K562 (cell line): ENCODE data around the gene STRN3. TPM values are rescaled to one million over a fixed set of nuclear protein-coding genes. Genes with fewer than 3 reads are reported as not detected.
A peak's percentile ranks its signal among the peaks of the same experiment; 100 is the strongest.

Source experiments
- ATAC-seq: fragments of 200-7000 bp; cut with Tn5 transposase; 3 replicates; pipeline ENCODE4 v1.9.1; 2020; ENCODE audit warnings: moderate library complexity
- BruUV-seq: library from RNA; stranded (reverse); fragments of 400-500 nt; replicated peaks from 2 replicates; lab custom pipeline; 2021; lab: Mats Ljungman, UMichigan
- CTCF ChIA-PET: fragments of 300-600 bp; formaldehyde crosslinking; extraction: SDS; loops from one replicate; lab custom pipeline; 2021; ENCODE audit warnings: low intra/inter-chr PET ratio; lab: Yijun Ruan, JAX
- POLR2A ChIA-PET: fragments of 300-600, 350-650 bp; sonication (Branson Sonifier 250); formaldehyde crosslinking; extraction: SDS; loops from one replicate; lab custom pipeline; 2021; ENCODE audit warnings: antibody characterized with exemption, inconsistent platforms; lab: Yijun Ruan, JAX
- DNase-seq, 4 experiments: peaks; one replicate each; pipeline versions ENCODE4 v3.0.0 to v3.0.0-alpha.2; 2011 to 2018; ENCODE audit warnings: low spot score in 3 of 4, mixed read lengths in 3 of 4; ENCODE audit errors: extremely low read depth in 1 of 4
- FAIRE-seq: peaks from 2 replicates; lab custom pipeline; 2011; peaks lifted over from hg19 to GRCh38; lab: Jason Lieb, UNC
- H2AFZ ChIP-seq: 2 replicates; pipeline ENCODE4 v1.6.0; 2011; ENCODE audit warnings: low read depth, low read length, control low read depth, inconsistent platforms
- H3K27ac ChIP-seq: fragments of 200-600 bp; 3 replicates; pipeline ENCODE4 v1.8.0; 2011; ENCODE audit warnings: low read depth, mild to moderate bottlenecking, control low read depth, inconsistent platforms, low read length, moderate library complexity, mixed read lengths; ENCODE audit errors: extremely low read depth
- H3K27me3 ChIP-seq, 2 experiments: fragments of 300-600 bp in 1 of 2; 2 replicates in 1 of 2; 3 replicates in 1 of 2; pipeline versions ENCODE4 v1.6.0 to v1.8.0; 2011; ENCODE audit warnings: inconsistent platforms in 2 of 2, low read length in 2 of 2, mild to moderate bottlenecking in 1 of 2, mixed read lengths in 1 of 2, moderate library complexity in 1 of 2; ENCODE audit not compliant: control insufficient read depth in 2 of 2, insufficient read depth in 2 of 2
- H3K36me3 ChIP-seq: fragments of 300-600 bp; 3 replicates; pipeline ENCODE4 v1.8.0; 2011; ENCODE audit warnings: mild to moderate bottlenecking, low read length, inconsistent platforms; ENCODE audit not compliant: control insufficient read depth, insufficient read depth
- H3K4me1 ChIP-seq, 2 experiments: fragments of 200-600 bp in 1 of 2; replicated peaks in 1 of 2; 2 replicates in 1 of 2; 3 replicates in 1 of 2; pipeline versions ENCODE4 v1.5.1 to v1.8.0; 2011; ENCODE audit warnings: inconsistent platforms in 2 of 2, low read length in 2 of 2, mild to moderate bottlenecking in 1 of 2, mixed read lengths in 1 of 2, moderate library complexity in 1 of 2; ENCODE audit not compliant: control insufficient read depth in 2 of 2, insufficient read depth in 2 of 2
- H3K4me2 ChIP-seq: 2 replicates; pipeline ENCODE4 v1.6.1; 2011; ENCODE audit warnings: low read length, control low read depth, inconsistent platforms, mixed read lengths; ENCODE audit not compliant: insufficient read depth
- H3K4me3 ChIP-seq: fragments of 200-600 bp; sonication (generic), shearing (Covaris generic); 2 replicates; pipeline ENCODE4 v1.5.1; 2016; ENCODE audit warnings: control low read depth, inconsistent platforms
- H3K79me2 ChIP-seq: fragments of 200-600 bp; 3 replicates; pipeline ENCODE4 v1.8.0; 2011; ENCODE audit warnings: low read length, inconsistent platforms; ENCODE audit not compliant: control insufficient read depth, insufficient read depth
- H3K9ac ChIP-seq, 2 experiments: 2 replicates each; pipeline versions ENCODE4 v1.6.0 to v1.6.1; 2011; ENCODE audit warnings: low read depth in 2 of 2, low read length in 2 of 2, control low read depth in 1 of 2, inconsistent platforms in 1 of 2, mild to moderate bottlenecking in 1 of 2, mixed read lengths in 1 of 2; ENCODE audit not compliant: insufficient read depth in 1 of 2
- H3K9me1 ChIP-seq: one replicate; pipeline ENCODE4 v1.6.0; 2011; ENCODE audit warnings: inconsistent platforms, mild to moderate bottlenecking, low read length, moderate library complexity; ENCODE audit not compliant: control insufficient read depth, insufficient read depth
- H3K9me3 ChIP-seq: replicated peaks from 2 replicates; pipeline ENCODE4 v1.5.1; 2011; ENCODE audit warnings: low read depth, low read length, inconsistent platforms; ENCODE audit not compliant: control insufficient read depth, insufficient read depth
- H4K20me1 ChIP-seq: replicated peaks from 2 replicates; pipeline ENCODE4 v1.6.1; 2011; ENCODE audit warnings: low read length, inconsistent platforms, mixed read lengths; ENCODE audit not compliant: control insufficient read depth, insufficient read depth
- BRF1 ChIP-seq: IDR thresholded peaks from 3 replicates; pipeline ENCODE4 v1.6.1; 2011; ENCODE audit warnings: borderline replicate concordance, mild to moderate bottlenecking; ENCODE audit not compliant: insufficient read length; ENCODE audit errors: extremely low read depth
- CEBPB ChIP-seq: fragments of 450-650 bp; IDR thresholded peaks from 2 replicates; pipeline ENCODE4 v1.6.1; 2016; ENCODE audit warnings: missing genetic modification characterization, missing compliant biosample characterization
- CREB3 ChIP-seq: fragments of 450-650 bp; conservative IDR thresholded peaks from 2 replicates; pipeline ENCODE4 v1.6.1; 2016; ENCODE audit warnings: missing genetic modification characterization, low read depth, mild to moderate bottlenecking, missing compliant biosample characterization, moderate library complexity
- FIP1L1 ChIP-seq: fragments of 200-400 bp; formaldehyde crosslinking; IDR thresholded peaks from 2 replicates; pipeline ENCODE4 v1.6.1; 2018; ENCODE audit warnings: mild to moderate bottlenecking, low read depth, low read length; ENCODE audit not compliant: poor library complexity, severe bottlenecking
- FOXP1 ChIP-seq: sonication (generic); formaldehyde crosslinking; IDR thresholded peaks from 2 replicates; pipeline ENCODE4 v1.8.0; 2022; ENCODE audit warnings: mild to moderate bottlenecking, missing genetic modification reagents
- KLF16 ChIP-seq: IDR thresholded peaks from 2 replicates; pipeline ENCODE4 v1.6.1; 2016; ENCODE audit warnings: antibody characterized with exemption
- MAZ ChIP-seq, 2 experiments: fragments of 450-650 bp in 1 of 2; sonication (generic) in 1 of 2; formaldehyde crosslinking; IDR thresholded peaks in 1 of 2; conservative IDR thresholded peaks in 1 of 2; 2 replicates each; pipeline versions ENCODE4 v1.4.0 to v1.5.0; 2020; ENCODE audit warnings: mild to moderate bottlenecking in 1 of 2, missing genetic modification reagents in 1 of 2
- RFX5 ChIP-seq: IDR thresholded peaks from 2 replicates; pipeline ENCODE4 v1.6.1; 2011; ENCODE audit warnings: low read depth, mild to moderate bottlenecking, improper control_type of control experiment, low read length
- UBTF ChIP-seq, 2 experiments: IDR thresholded peaks; 2 replicates each; pipeline ENCODE4 v1.6.1; 2012; ENCODE audit warnings: improper control_type of control experiment in 2 of 2, low read depth in 2 of 2, low read length in 2 of 2, borderline replicate concordance in 1 of 2
- VEZF1 ChIP-seq: fragments of 200-800 bp; sonication (Bioruptor generic); IDR thresholded peaks from 2 replicates; pipeline ENCODE4 v1.6.1; 2017; ENCODE audit warnings: missing genetic modification characterization, missing compliant biosample characterization
- ZNF512 ChIP-seq: IDR thresholded peaks from 2 replicates; pipeline ENCODE4 v1.6.1; 2016; ENCODE audit warnings: missing genetic modification characterization, missing compliant biosample characterization
- ZNF695 ChIP-seq: fragments of 450-650 bp; formaldehyde crosslinking; IDR thresholded peaks from 2 replicates; pipeline ENCODE4 v1.4.0; 2020; ENCODE audit warnings: mild to moderate bottlenecking, moderate library complexity
- WGBS: fragments of 100-300 bp; shearing (Covaris generic); methylation state at CpG from one replicate; pipeline ENCODE4 v1.1.6; 2016; ENCODE audit warnings: low coverage, mixed read lengths; ENCODE audit not compliant: insufficient coverage; ENCODE audit errors: missing lambda C conversion rate; 5-methylcytosine and 5-hydroxymethylcytosine counted together
- in situ Hi-C: fragments of 300-500 bp; cut with MboI; formaldehyde crosslinking; loops from 4 replicates; pipeline ENCODE4 v1.15.0; 2018; ENCODE audit warnings: inconsistent platforms, mixed read lengths
- intact Hi-C: fragments of 100-400 bp; cut with micrococcal nuclease; formaldehyde crosslinking; loops from 2 replicates; pipeline ENCODE4 v1.14.2; 2022
- polyA plus RNA-seq, 8 experiments: library from polyadenylated mRNA; depleted of rRNA in 4 of 8; stranded (reverse) in 5 of 8; unstranded in 3 of 8; fragments of >200 nt; fragmentation: Nextera tagmentation in 2 of 8; fragmentation: Illumina TruSeq in 1 of 8; extraction: Ambion mirVana in 2 of 8; extraction: Trizol in 1 of 8; gene quantifications; 2 replicates each; pipeline versions ENCODE4 v1.2.1 to v1.2.3, GENCODE V29; 2011 to 2014; ENCODE audit warnings: inconsistent platforms in 1 of 8, missing spikeins in 1 of 8
- total RNA-seq, 7 experiments: library from RNA; depleted of rRNA in 6 of 7; stranded (reverse); fragments of >200 nt in 6 of 7; fragmentation: Illumina TruSeq in 2 of 7; extraction: Trizol in 2 of 7; gene quantifications; 2 replicates each; pipeline versions ENCODE4 v1.2.1 to v1.2.3, GENCODE V29; 2011 to 2021; ENCODE audit warnings: low replicate concordance in 1 of 7

STRN3 gene
- total and polyA plus RNA-seq, 9 of the 15 experiments (the other 6 are each of a cell fraction or from before 2014, with no cell fraction given), result 5.9 to 29.1 (median 16.0) TPM

- Histone ChIP-seq H3K9ac (peak within 1 kb of the TSS; percentile 82 to 98), H3K79me2 (peaks cover 36% of the 10 kb centered on the region), H4K20me1 (no peaks in the 10 kb centered on the region), H3K9me3 (no peaks in the 10 kb centered on the region), H3K27me3 (no peaks in the 10 kb centered on the region), H3K4me1 (peaks cover 15 to 22% of the 10 kb centered on the region in 2 experiments; a peak in 4 of 5 replicates), H3K27ac (peak within 1 kb of the TSS; percentile 82), H3K36me3 (peaks cover 30% of the 10 kb centered on the region), H2AFZ (peak within 1 kb of the TSS; percentile 97), H3K4me3 (peak within 1 kb of the TSS; percentile 70), H3K4me2 (peak within 1 kb of the TSS; percentile 90), H3K9me1 (no peaks in the 10 kb centered on the region)
- ATAC-seq (peak; percentile 89), DNase-seq (peak; percentile 80 to 85 (median 82)), FAIRE-seq (no peak)
- intact Hi-C loops, result loop anchor here (5.0 kb wide), 1 partner anchor 112 kb away; no protein-coding TSS in a partner anchor
- WGBS, result 0% methylated on average over 44 of the region's 99 CpGs
- CTCF ChIA-PET, result no interaction called here
- POLR2A ChIA-PET, result interaction anchor here (0.5 to 1.3 kb wide), 10 partner anchors 9 to 729 kb away, joined by 3 read pairs; no protein-coding TSS in a partner anchor
- in situ Hi-C loops, result no loop called here
- no TSS peak for BruUV-seq
- TF ChIP-seq BRF1 (no peak), ZNF512 (no peak), ZNF695 (no peak), CREB3 (tag) (0 out of 2 replicates have a peak, but pooled peaks have one; percentile 24), CEBPB (tag) (no peak), UBTF (IDR thresholded peaks at IDR 0.05; ENCODE audit: borderline replicate concordance in 1 of 2, low read depth in 2 of 2, low read length in 2 of 2) (peak; percentile 28 to 85; a peak in 1 of 4 replicates), MAZ (CRISPR knock-in tag; conservative IDR thresholded peaks at IDR 0.05 in 1 of 2, IDR thresholded peaks at IDR 0.05 in 1 of 2) (peak; percentile 31 to 66; a peak in 2 of 4 replicates), KLF16 (no peak), VEZF1 (CRISPR knock-in tag) (peak; percentile 61), FIP1L1 (peak; percentile 49), FOXP1 (CRISPR knock-in tag) (peak; percentile 83; the same call in 1 of the 2 replicates), RFX5 (no peak)
Measured at GRCh38 chr14:30874120-30874998, 151.8 kb downstream of the STRN3 start, which contains the start of gene COCH. COCH (plus strand) TSS chr14:30874559; CDS start chr14:30874939, 380 bp downstream.
